Coronary artery (tissue), 2 donors: ENCODE data around the gene RASGRF2.

ENCODE experiments used
- DNase-seq: peaks from one replicate; pipeline ENCODE4 v3.0.0-alpha.2; 2017; ENCODE audit warnings: low spot score
- H3K27ac ChIP-seq, 2 donors: fragments of 200-600 bp; sonication (generic); one replicate each; pipeline ENCODE4 v1.5.1; 2016 to 2019
- H3K4me3 ChIP-seq: fragments of 200-600 bp; sonication (generic); 2 replicates; pipeline ENCODE4 v1.5.1; 2016; ENCODE audit warnings: mild to moderate bottlenecking, moderate library complexity
- CTCF ChIP-seq: fragments of 200-600 bp; sonication (generic); IDR thresholded peaks from one replicate; pipeline ENCODE4 v1.5.1; 2019; ENCODE audit warnings: antibody characterized with exemption

Gene RASGRF2

DNA sequence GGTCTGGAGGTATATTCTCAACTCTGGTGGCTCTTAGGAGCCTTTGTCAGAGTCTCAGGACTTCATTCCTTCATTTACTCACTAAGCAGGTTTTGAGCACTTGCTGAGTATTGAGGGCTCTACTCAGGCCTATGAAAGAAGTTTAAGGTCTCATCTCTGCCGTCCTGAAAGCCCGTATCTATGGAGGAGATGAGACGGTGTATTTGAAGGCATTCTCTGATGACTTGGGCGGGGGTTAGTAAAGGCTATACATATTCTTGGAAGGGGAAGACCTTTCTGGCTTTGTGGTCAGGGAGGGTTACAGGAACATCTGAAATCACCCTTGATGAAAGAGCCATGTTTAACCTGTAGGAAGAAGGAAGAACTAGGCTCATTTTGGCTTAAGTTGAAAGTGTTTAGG is 21.9 kb downstream of the RASGRF2 start:
- DNase-seq: no peak
- H3K27ac ChIP-seq: no peak overlapping the region
- no peak for TF ChIP-seq CTCF
- no peak overlapping the region for H3K4me3 ChIP-seq

DNA sequence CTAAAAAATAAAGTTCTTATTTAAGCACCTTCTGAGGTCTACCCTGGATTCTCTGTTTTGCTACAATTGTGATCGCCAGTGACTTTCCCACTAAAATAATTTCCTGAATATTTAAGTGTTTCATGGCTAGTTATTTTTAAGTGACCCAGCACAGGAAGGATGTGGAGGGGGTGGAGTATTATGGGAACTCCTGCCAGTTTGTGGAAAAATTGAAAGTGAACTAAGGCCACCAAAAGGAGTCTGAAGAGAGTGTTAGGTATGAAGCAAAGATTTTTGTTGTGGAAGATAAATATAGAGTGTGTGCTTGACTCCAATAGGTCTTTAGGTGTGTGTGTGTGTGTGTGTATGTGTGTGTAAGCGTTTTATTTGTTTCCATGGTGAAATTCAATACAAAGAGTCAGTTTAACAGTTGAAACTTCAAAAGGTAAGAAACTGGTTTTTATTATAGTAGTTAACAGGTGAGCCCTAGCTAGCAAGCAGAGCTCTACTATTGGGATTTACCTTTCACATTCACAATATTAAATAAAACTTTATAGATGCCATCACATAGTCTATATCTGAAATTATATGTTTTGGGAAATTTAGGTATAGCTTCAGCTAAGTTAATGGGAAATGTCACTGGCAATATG is 25.6 kb downstream of the RASGRF2 start:
- H3K27ac ChIP-seq: peak overlapping the region in 1 of 2 donors; percentile 21
- no peak overlapping the region for H3K4me3 ChIP-seq
- no peak for DNase-seq
- TF ChIP-seq CTCF: no peak

GRCh38 chr5:80986382-80986781 is 26.2 kb downstream of the RASGRF2 start:
- no peak overlapping the region for H3K4me3 ChIP-seq
- peak overlapping the region in 1 of 2 donors; percentile 21 for H3K27ac ChIP-seq
- TF ChIP-seq CTCF: no peak
- no peak for DNase-seq

GRCh38 chr5:80987078-80987766 is 27.1 kb downstream of the RASGRF2 start:
- TF ChIP-seq CTCF: no peak
- Histone ChIP-seq H3K4me3 (no peak overlapping the region), H3K27ac (peak overlapping the region in 1 of 2 donors; percentile 21)
- DNase-seq: no peak

- DNase-seq: no peak
- TF ChIP-seq CTCF: no peak
- Histone ChIP-seq H3K27ac (no peak overlapping the region), H3K4me3 (no peak overlapping the region)
These were observed 28.3 kb downstream of the RASGRF2 start for GRCh38 chr5:80988419-80988935.

DNA sequence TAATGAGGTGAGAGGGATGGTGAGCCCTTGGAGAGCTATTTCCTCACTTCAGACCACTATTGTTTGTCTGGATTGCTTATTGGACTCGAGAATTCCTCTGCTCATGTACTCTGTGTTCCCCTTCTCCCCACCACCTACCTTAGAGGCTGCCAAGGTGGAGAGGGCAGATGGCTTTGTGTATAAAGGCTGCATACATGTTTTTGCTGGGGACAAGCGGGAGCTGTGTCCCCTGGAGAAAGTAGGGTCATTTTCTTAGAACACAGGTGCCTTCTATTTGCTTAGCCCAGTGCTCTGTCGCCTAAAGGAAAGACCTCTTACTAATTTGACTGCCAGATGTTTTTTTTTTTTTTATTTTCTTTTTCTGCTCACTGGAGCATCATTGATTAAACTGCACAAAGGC is 29.7 kb downstream of the RASGRF2 start:
- no peak for DNase-seq
- no peak for TF ChIP-seq CTCF
- no peak overlapping the region for H3K4me3 ChIP-seq
- no peak overlapping the region for H3K27ac ChIP-seq

- Histone ChIP-seq H3K4me3 (no peak overlapping the region), H3K27ac (no peak overlapping the region)
- no peak for DNase-seq
- no peak for TF ChIP-seq CTCF
These were observed 30.4 kb downstream of the RASGRF2 start for GRCh38 chr5:80990527-80990926.
